K562 (cell line): ENCODE results near the gene LGALS7B. TPM values are rescaled to one million over a fixed set of nuclear protein-coding genes. Genes with fewer than 3 reads are reported as not detected.

Experiments
- CREM ChIP-seq: IDR thresholded peaks from 2 replicates; pipeline ENCODE4 v1.6.1; 2014; ENCODE audit warnings: antibody characterized with exemption, low read depth
- HDAC3 ChIP-seq: fragments of 450-650 bp; IDR thresholded peaks from 2 replicates; pipeline ENCODE4 v1.6.1; 2018; ENCODE audit warnings: borderline replicate concordance, mild to moderate bottlenecking, moderate library complexity; ENCODE audit not compliant: partially characterized antibody
- L3MBTL2 ChIP-seq: fragments of 450-650 bp; IDR thresholded peaks from 2 replicates; pipeline ENCODE4 v1.6.1; 2016; ENCODE audit warnings: mild to moderate bottlenecking, moderate library complexity
- MAZ ChIP-seq, 2 experiments: fragments of 450-650 bp in 1 of 2; sonication (generic) in 1 of 2; formaldehyde crosslinking; IDR thresholded peaks in 1 of 2; conservative IDR thresholded peaks in 1 of 2; 2 replicates each; pipeline versions ENCODE4 v1.4.0 to v1.5.0; 2020; ENCODE audit warnings: mild to moderate bottlenecking in 1 of 2, missing genetic modification reagents in 1 of 2
- MBD1 ChIP-seq: fragments of 250-450 bp; sonication (Bioruptor Pico); IDR thresholded peaks from 2 replicates; pipeline ENCODE4 v1.8.0; 2022; ENCODE audit warnings: inconsistent platforms
- MEF2D ChIP-seq: conservative IDR thresholded peaks from 2 replicates; pipeline ENCODE4 v1.6.1; 2016; ENCODE audit warnings: low read depth, missing genetic modification characterization, missing compliant biosample characterization
- NONO ChIP-seq, 2 experiments: fragments of 200-400 bp in 1 of 2; fragments of 450-650 bp in 1 of 2; formaldehyde crosslinking in 1 of 2; IDR thresholded peaks; 2 replicates each; pipeline ENCODE4 v1.6.1; 2017; ENCODE audit warnings: low read depth in 2 of 2, mild to moderate bottlenecking in 2 of 2, moderate library complexity in 2 of 2, low read length in 1 of 2
- POLR2G ChIP-seq: fragments of 200-400 bp; formaldehyde crosslinking; IDR thresholded peaks from 2 replicates; pipeline ENCODE4 v1.6.1; 2017; ENCODE audit warnings: low read depth, mild to moderate bottlenecking, antibody characterized with exemption, low read length, moderate library complexity
- PYGO2 ChIP-seq: fragments of 450-650 bp; IDR thresholded peaks from 2 replicates; pipeline ENCODE4 v1.6.1; 2016; ENCODE audit warnings: mild to moderate bottlenecking, missing genetic modification characterization, moderate library complexity, missing compliant biosample characterization
- RAD21 ChIP-seq, 2 experiments: fragments of 250-450 bp in 1 of 2; fragments of 450-650 bp in 1 of 2; sonication (Bioruptor Pico) in 1 of 2; formaldehyde crosslinking in 1 of 2; IDR thresholded peaks in 1 of 2; conservative IDR thresholded peaks in 1 of 2; 2 replicates each; pipeline versions ENCODE4 v1.4.0 to v1.8.0; 2020 to 2022; ENCODE audit warnings: mild to moderate bottlenecking in 2 of 2, moderate library complexity in 1 of 2
- RBFOX2 ChIP-seq: fragments of 200-400 bp; formaldehyde crosslinking; IDR thresholded peaks from 2 replicates; pipeline ENCODE4 v1.6.1; 2017; ENCODE audit warnings: low read depth, mild to moderate bottlenecking, low read length, moderate library complexity
- SRSF3 ChIP-seq: fragments of 200-400 bp; formaldehyde crosslinking; IDR thresholded peaks from 2 replicates; pipeline ENCODE4 v1.6.1; 2016; ENCODE audit warnings: mild to moderate bottlenecking, low read length, moderate library complexity; ENCODE audit not compliant: insufficient read depth
- STAT5A ChIP-seq: IDR thresholded peaks from 2 replicates; pipeline ENCODE4 v1.6.1; 2012; ENCODE audit warnings: low read length, inconsistent platforms, borderline replicate concordance
- ZNF507 ChIP-seq: conservative IDR thresholded peaks from 2 replicates; pipeline ENCODE4 v1.6.1; 2017; ENCODE audit warnings: missing genetic modification characterization, missing compliant biosample characterization
- ZNF592 ChIP-seq: fragments of 450-650 bp; IDR thresholded peaks from 2 replicates; pipeline ENCODE4 v1.6.1; 2017; ENCODE audit warnings: antibody characterized with exemption, mild to moderate bottlenecking
- ZNF639 ChIP-seq, 2 experiments: fragments of 200-800 bp in 1 of 2; sonication (Bioruptor generic) in 1 of 2; sonication (generic) in 1 of 2; formaldehyde crosslinking in 1 of 2; IDR thresholded peaks in 1 of 2; conservative IDR thresholded peaks in 1 of 2; 2 replicates each; pipeline versions ENCODE4 v1.5.0 to v1.6.1; 2016 to 2020; ENCODE audit warnings: missing compliant biosample characterization in 1 of 2, missing genetic modification characterization in 1 of 2, missing genetic modification reagents in 1 of 2
- polyA plus RNA-seq, 8 experiments: library from polyadenylated mRNA; depleted of rRNA in 4 of 8; stranded (reverse) in 5 of 8; unstranded in 3 of 8; fragments of >200 nt; fragmentation: Nextera tagmentation in 2 of 8; fragmentation: Illumina TruSeq in 1 of 8; extraction: Ambion mirVana in 2 of 8; extraction: Trizol in 1 of 8; gene quantifications; 2 replicates each; pipeline versions ENCODE4 v1.2.1 to v1.2.3, GENCODE V29; 2011 to 2014; ENCODE audit warnings: inconsistent platforms in 1 of 8, missing spikeins in 1 of 8
- total RNA-seq, 7 experiments: library from RNA; depleted of rRNA in 6 of 7; stranded (reverse); fragments of >200 nt in 6 of 7; fragmentation: Illumina TruSeq in 2 of 7; extraction: Trizol in 2 of 7; gene quantifications; 2 replicates each; pipeline versions ENCODE4 v1.2.1 to v1.2.3, GENCODE V29; 2011 to 2021; ENCODE audit warnings: low replicate concordance in 1 of 7

LGALS7B gene
- total and polyA plus RNA-seq, 9 of the 15 experiments (the other 6 are each of a cell fraction or from before 2014, with no cell fraction given) = not detected

GRCh38 chr19:38769635-38770211, 19.3 kb upstream of the LGALS7B start (continued):
- TF ChIP-seq MBD1 (CRISPR knock-in tag) (no peak), L3MBTL2 (no peak; the same call in 1 of the 2 replicates), STAT5A (no peak), NONO (IDR thresholded peaks at IDR 0.05; ENCODE audit: low read depth in 2 of 2, low read length in 1 of 2) (no peak), MAZ (CRISPR knock-in tag; conservative IDR thresholded peaks at IDR 0.05 in 1 of 2, IDR thresholded peaks at IDR 0.05 in 1 of 2) (0 out of 4 replicates have a peak, but pooled peaks of 1 of the 2 experiments have one; percentile 20), ZNF507 (tag) (no peak), PYGO2 (tag) (no peak), CREM (peak; percentile 40; the same call in 1 of the 2 replicates), POLR2G (no peak; the same call in 1 of the 2 replicates), HDAC3 (no peak), MEF2D (tag) (no peak), SRSF3 (no peak), ZNF639 (CRISPR knock-in tag; conservative IDR thresholded peaks at IDR 0.05 in 1 of 2, IDR thresholded peaks at IDR 0.05 in 1 of 2) (no peak), RAD21 (CRISPR knock-in tag; conservative IDR thresholded peaks at IDR 0.05 in 1 of 2, IDR thresholded peaks at IDR 0.05 in 1 of 2) (peak in 1 of 2 experiments; percentile 54; a peak in 2 of 4 replicates), RBFOX2 (0 out of 2 replicates have a peak, but pooled peaks have one; percentile 21), ZNF592 (0 out of 2 replicates have a peak, but pooled peaks have one; percentile 21)
